Uterus (tissue), 2 donors: ENCODE data around the gene GAPT.
A peak's percentile ranks its signal among the peaks of the same experiment; 100 is the strongest.

ENCODE experiments used
- CTCF ChIP-seq, 4 experiments: fragments of 200-600 bp in 2 of 4; fragments of 450-650 bp in 2 of 4; sonication (generic) in 2 of 4; IDR thresholded peaks; one replicate each; pipeline ENCODE4 v1.5.1; 2016 to 2019; ENCODE audit warnings: antibody characterized with exemption in 4 of 4, mild to moderate bottlenecking in 2 of 4, moderate library complexity in 1 of 4
- POLR2A ChIP-seq, 2 donors: fragments of 450-650 bp; IDR thresholded peaks; one replicate each; pipeline ENCODE4 v1.6.1; 2016; ENCODE audit warnings: antibody characterized with exemption in 2 of 2, mild to moderate bottlenecking in 1 of 2, moderate library complexity in 1 of 2

GRCh38 chr5:58460732-58461286, 30.4 kb upstream of the GAPT start:
- TF ChIP-seq CTCF (IDR thresholded peaks at IDR 0.05) (peak; percentile 76 to 88 (median 80)), POLR2A (IDR thresholded peaks at IDR 0.05) (peak in 1 of 2 donors; percentile 17)
